Keratinocyte (primary cell): Measurements from ENCODE around the gene PACSIN2. TPM values are rescaled to one million over a fixed set of nuclear protein-coding genes. Genes with fewer than 3 reads are reported as not detected.
A peak's percentile ranks its signal among the peaks of the same experiment; 100 is the strongest.

ENCODE experiments used
- DNase-seq: peaks from one replicate; pipeline ENCODE4 v3.0.0-alpha.2; 2011; ENCODE audit warnings: low read depth, missing footprints, low spot score
- FAIRE-seq: peaks from 2 replicates; lab custom pipeline; 2011; peaks lifted over from hg19 to GRCh38; lab: Jason Lieb, UNC
- H2AFZ ChIP-seq: 2 replicates; pipeline ENCODE4 v1.6.0; 2012; ENCODE audit warnings: low read length, control low read depth, inconsistent platforms; ENCODE audit not compliant: control insufficient read depth
- H3K27ac ChIP-seq: 2 replicates; pipeline ENCODE4 v1.5.1; 2011; ENCODE audit warnings: low read length; ENCODE audit not compliant: control insufficient read depth, insufficient read depth
- H3K27me3 ChIP-seq: 3 replicates; pipeline ENCODE4 v1.6.0; 2011; ENCODE audit warnings: low read length; ENCODE audit not compliant: control insufficient read depth, insufficient read depth; ENCODE audit errors: extremely low read depth
- H3K36me3 ChIP-seq, 2 experiments: 2 replicates in 1 of 2; 3 replicates in 1 of 2; pipeline ENCODE4 v1.5.1; 2011; ENCODE audit warnings: low read length in 2 of 2, mild to moderate bottlenecking in 1 of 2; ENCODE audit not compliant: control insufficient read depth in 2 of 2, insufficient read depth in 2 of 2; ENCODE audit errors: extremely low read depth in 1 of 2
- H3K4me1 ChIP-seq: 3 replicates; pipeline ENCODE4 v1.5.1; 2011; ENCODE audit warnings: low read length; ENCODE audit not compliant: control insufficient read depth, insufficient read depth; ENCODE audit errors: extremely low read depth
- H3K4me2 ChIP-seq: 3 replicates; pipeline ENCODE4 v1.6.0; 2011; ENCODE audit warnings: low read depth, low read length; ENCODE audit not compliant: control insufficient read depth, insufficient read depth; ENCODE audit errors: extremely low read depth
- H3K4me3 ChIP-seq, 3 experiments: fragments of 200-600 bp in 1 of 3; sonication (generic) in 1 of 3; 2 replicates in 2 of 3; 3 replicates in 1 of 3; pipeline ENCODE4 v1.5.1; 2011 to 2016; ENCODE audit warnings: low read length in 3 of 3, mild to moderate bottlenecking in 3 of 3, control low read depth in 2 of 3, inconsistent platforms in 1 of 3, low read depth in 1 of 3, mixed read lengths in 1 of 3, mixed run types in 1 of 3, moderate library complexity in 1 of 3; ENCODE audit not compliant: control insufficient read depth in 2 of 3, insufficient read depth in 2 of 3; ENCODE audit errors: extremely low read depth in 1 of 3
- H3K79me2 ChIP-seq: 2 replicates; pipeline ENCODE4 v1.6.0; 2012; ENCODE audit warnings: low read length; ENCODE audit not compliant: control insufficient read depth, insufficient read depth
- H3K9ac ChIP-seq: 3 replicates; pipeline ENCODE4 v1.6.0; 2011; ENCODE audit warnings: low read length; ENCODE audit not compliant: control insufficient read depth, insufficient read depth; ENCODE audit errors: extremely low read depth
- H3K9me1 ChIP-seq: 3 replicates; pipeline ENCODE4 v1.6.0; 2011; ENCODE audit warnings: low read length; ENCODE audit not compliant: control insufficient read depth, insufficient read depth; ENCODE audit errors: extremely low read depth
- H3K9me3 ChIP-seq: 2 replicates; pipeline ENCODE4 v1.5.1; 2012; ENCODE audit warnings: low read depth, low read length; ENCODE audit not compliant: control insufficient read depth
- H4K20me1 ChIP-seq: 3 replicates; pipeline ENCODE4 v1.6.0; 2011; ENCODE audit warnings: low read length; ENCODE audit not compliant: control insufficient read depth, insufficient read depth; ENCODE audit errors: extremely low read depth
- CTCF ChIP-seq, 3 experiments: IDR thresholded peaks in 1 of 3; conservative IDR thresholded peaks in 1 of 3; optimal IDR thresholded peaks in 1 of 3; 2 replicates in 2 of 3; 3 replicates in 1 of 3; pipeline versions ENCODE3 to v1.5.1; 2011; ENCODE audit warnings: low read length in 3 of 3, mild to moderate bottlenecking in 3 of 3, moderate library complexity in 2 of 3, control low read depth in 1 of 3, inconsistent platforms in 1 of 3; ENCODE audit not compliant: insufficient read depth in 2 of 3; ENCODE audit errors: extremely low read depth in 1 of 3
- EZH2 ChIP-seq: IDR thresholded peaks from one replicate; pipeline ENCODE4 v1.6.1; 2012; ENCODE audit warnings: inconsistent platforms, mild to moderate bottlenecking, low read length, moderate library complexity
- dilution Hi-C: fragments of 300-500 bp; cut with MboI; formaldehyde crosslinking; loops from one replicate; pipeline ENCODE4 v1.7.0; 2020; ENCODE audit warnings: low sequenced_read_pairs; ENCODE audit not compliant: extremely low pct_ligation_motif_present
- polyA minus RNA-seq, 3 experiments: library from RNA; depleted of rRNA, polyadenylated mRNA; stranded (reverse); fragments of >200 nt; gene quantifications; 1 replicate in 1 of 3; 2 replicates in 1 of 3; 3 replicates in 1 of 3; pipeline ENCODE4 v1.2.3, GENCODE V29; 2011
- polyA plus RNA-seq, 5 experiments: library from polyadenylated mRNA; depleted of rRNA in 3 of 5; stranded (reverse) in 3 of 5; stranded (forward) in 1 of 5; unstranded in 1 of 5; fragments of >200 nt; gene quantifications; 1 replicate in 1 of 5; 2 replicates in 3 of 5; 3 replicates in 1 of 5; pipeline versions ENCODE4 v1.2.1 to v1.2.3, GENCODE V29; 2011 to 2012; ENCODE audit warnings: missing spikeins in 2 of 5, low read depth in 1 of 5, low replicate concordance in 1 of 5

PACSIN2 gene
- 50.7 to 57.2 TPM (median 55.5 TPM) in 3 replicates for polyA plus RNA-seq
- polyA plus RNA-seq (2011; ENCODE audit: low read depth) = 69.6 TPM
- 41.3 and 48.2 TPM in 2 replicates for polyA plus RNA-seq (2011; cell fraction: cytosol; rRNA removed)
- 72.4 and 73.4 TPM in 2 replicates for polyA plus RNA-seq (2011; cell fraction: nucleus; rRNA removed)
- polyA plus RNA-seq (2012; ENCODE audit: low replicate concordance) = 25.5 and 45.1 TPM in 2 replicates
- 29.4 to 42.1 TPM (median 36.9 TPM) in 3 replicates for polyA minus RNA-seq
- 27.2 TPM for polyA minus RNA-seq (2011; cell fraction: cytosol; rRNA and poly(A)+ RNA removed)
- polyA minus RNA-seq (2011; cell fraction: nucleus; rRNA and poly(A)+ RNA removed) = 27.2 and 40.8 TPM in 2 replicates

- TF ChIP-seq CTCF (optimal IDR thresholded peaks at IDR 0.05 in 1 of 3, IDR thresholded peaks at IDR 0.05 in 1 of 3, conservative IDR thresholded peaks at IDR 0.05 in 1 of 3; ENCODE audit: extremely low read depth in 1 of 3, insufficient read depth in 2 of 3, low read length in 3 of 3) (no peak), EZH2 (no peak)
- H2AFZ ChIP-seq = peak within 1 kb of the TSS; percentile 79
- no peaks in the 10 kb centered on the region for H3K27me3 ChIP-seq
- no peaks in the 10 kb centered on the region for H3K9me1 ChIP-seq
- no peak for FAIRE-seq
- H3K36me3 ChIP-seq = no peaks in the 10 kb centered on the region
- H3K9ac ChIP-seq = peak within 1 kb of the TSS; percentile 83
- peak within 1 kb of the TSS; percentile 97 for H3K4me2 ChIP-seq
- DNase-seq = peak; percentile 88
- no peaks in the 10 kb centered on the region for H3K9me3 ChIP-seq
- H3K27ac ChIP-seq = peak within 1 kb of the TSS; percentile 66
- peak within 1 kb of the TSS; percentile 82 to 84 (median 83) for H3K4me3 ChIP-seq
- dilution Hi-C loops = no loop called here
- H4K20me1 ChIP-seq = peaks cover 6% of the 10 kb centered on the region
- peaks cover 33% of the 10 kb centered on the region for H3K4me1 ChIP-seq
- peaks cover 46% of the 10 kb centered on the region for H3K79me2 ChIP-seq
Observed at GRCh38 chr22:43014869-43015676, at the start of gene PACSIN2. Gene PACSIN2, minus strand, starts transcription at chr22:43015149. Its CDS starts 103,069 bp downstream, at chr22:42912080.

- Histone ChIP-seq H3K4me2 (no peak overlapping the region), H3K9me3 (no peaks in the 10 kb centered on the region), H3K9me1 (no peaks in the 10 kb centered on the region), H2AFZ (no peak overlapping the region), H4K20me1 (no peaks in the 10 kb centered on the region), H3K4me3 (no peak overlapping the region), H3K79me2 (no peaks in the 10 kb centered on the region), H3K4me1 (no peaks in the 10 kb centered on the region), H3K27me3 (no peaks in the 10 kb centered on the region), H3K9ac (no peak overlapping the region), H3K36me3 (no peaks in the 10 kb centered on the region), H3K27ac (no peak overlapping the region)
- TF ChIP-seq CTCF (optimal IDR thresholded peaks at IDR 0.05 in 1 of 3, IDR thresholded peaks at IDR 0.05 in 1 of 3, conservative IDR thresholded peaks at IDR 0.05 in 1 of 3; ENCODE audit: extremely low read depth in 1 of 3, insufficient read depth in 2 of 3, low read length in 3 of 3) = peak; percentile 75 to 86 (median 82)
- TF ChIP-seq EZH2 = no peak
- dilution Hi-C loops = no loop called here
- FAIRE-seq (no peak), DNase-seq (no peak)
Observed at GRCh38 chr22:43060183-43060582, 45.2 kb upstream of the PACSIN2 start.
